SK-N-SH (cell line): ENCODE results near the gene SHISA2. TPM values are rescaled to one million over a fixed set of nuclear protein-coding genes. Genes with fewer than 3 reads are reported as not detected.

Experiments
- CTCF ChIA-PET: fragments of 300-600, 350-600 bp; formaldehyde crosslinking; extraction: SDS; loops from one replicate; lab custom pipeline; 2021; lab: Yijun Ruan, JAX
- POLR2A ChIA-PET: fragments of 350-600 bp; sonication (Branson Sonifier 250); formaldehyde crosslinking; extraction: SDS; loops from one replicate; lab custom pipeline; 2020; ENCODE audit warnings: antibody characterized with exemption, inconsistent platforms; lab: Yijun Ruan, JAX
- DNase-seq: peaks from one replicate; pipeline ENCODE4 v3.0.0; 2012
- H2AFZ ChIP-seq: fragments of 200-600 bp; sonication (generic); 2 replicates; pipeline ENCODE4 v1.8.1; 2016; ENCODE audit warnings: antibody characterized with exemption, mild to moderate bottlenecking, low read depth
- H3F3A ChIP-seq: fragments of 200-600 bp; sonication (generic); replicated peaks from 2 replicates; pipeline ENCODE3; 2016; ENCODE audit warnings: antibody characterized with exemption, mild to moderate bottlenecking; ENCODE audit not compliant: insufficient read depth
- H3K27ac ChIP-seq, 2 experiments: fragments of 200-500 bp in 1 of 2; fragments of 200-600 bp in 1 of 2; sonication (Bioruptor generic) in 1 of 2; sonication (generic), shearing (Covaris generic) in 1 of 2; 2 replicates each; pipeline versions ENCODE4 v1.5.1 to v1.6.1; 2014 to 2016; ENCODE audit warnings: low read depth in 2 of 2, inconsistent platforms in 1 of 2, low read length in 1 of 2, mild to moderate bottlenecking in 1 of 2, mixed read lengths in 1 of 2
- H3K27me3 ChIP-seq: fragments of 200-600 bp; sonication (generic), shearing (Covaris generic); 2 replicates; pipeline ENCODE4 v1.6.1; 2016; ENCODE audit warnings: mixed run types; ENCODE audit not compliant: insufficient read depth
- H3K36me3 ChIP-seq, 2 experiments: fragments of 200-500 bp in 1 of 2; fragments of 200-600 bp in 1 of 2; sonication (Bioruptor generic) in 1 of 2; sonication (generic) in 1 of 2; replicated peaks in 1 of 2; 2 replicates each; pipeline versions ENCODE3 to v1.5.1; 2014 to 2016; ENCODE audit warnings: low read length in 1 of 2, mild to moderate bottlenecking in 1 of 2; ENCODE audit not compliant: insufficient read depth in 2 of 2, control insufficient read depth in 1 of 2
- H3K4me1 ChIP-seq, 2 experiments: fragments of 200-500 bp in 1 of 2; fragments of 200-600 bp in 1 of 2; sonication (Bioruptor generic) in 1 of 2; sonication (generic), shearing (Covaris generic) in 1 of 2; 2 replicates each; pipeline versions ENCODE4 v1.5.1 to v1.6.1; 2014 to 2016; ENCODE audit warnings: low read depth in 1 of 2, low read length in 1 of 2, mixed run types in 1 of 2; ENCODE audit not compliant: insufficient read depth in 2 of 2, control insufficient read depth in 1 of 2
- H3K4me2 ChIP-seq: fragments of 200-600 bp; sonication (generic), shearing (Covaris generic); 2 replicates; pipeline ENCODE4 v1.6.1; 2017; ENCODE audit warnings: mixed run types
- H3K4me3 ChIP-seq, 2 experiments: fragments of 200-500 bp in 1 of 2; fragments of 200-600 bp in 1 of 2; sonication (Bioruptor generic) in 1 of 2; sonication (generic), shearing (Covaris generic) in 1 of 2; 2 replicates each; pipeline versions ENCODE4 v1.5.1 to v1.8.1; 2014 to 2016; ENCODE audit warnings: low read depth in 2 of 2, inconsistent platforms in 1 of 2, low read length in 1 of 2, mild to moderate bottlenecking in 1 of 2, mixed read lengths in 1 of 2, moderate library complexity in 1 of 2
- H3K79me2 ChIP-seq: fragments of 200-600 bp; sonication (generic); 2 replicates; pipeline ENCODE4 v1.8.1; 2017; ENCODE audit warnings: mild to moderate bottlenecking; ENCODE audit not compliant: insufficient read depth
- H3K9ac ChIP-seq: fragments of 200-600 bp; sonication (generic); 2 replicates; pipeline ENCODE4 v1.6.1; 2017; ENCODE audit warnings: mixed run types
- H3K9me2 ChIP-seq: fragments of 200-600 bp; sonication (generic); 2 replicates; pipeline ENCODE4 v1.6.1; 2017; ENCODE audit warnings: mixed run types
- H3K9me3 ChIP-seq: fragments of 200-600 bp; sonication (generic); 2 replicates; pipeline ENCODE4 v1.6.1; 2017; ENCODE audit warnings: mixed run types, mild to moderate bottlenecking, moderate library complexity
- H4K20me1 ChIP-seq: fragments of 200-600 bp; sonication (generic); 2 replicates; pipeline ENCODE4 v1.6.1; 2017; ENCODE audit warnings: mild to moderate bottlenecking, mixed run types; ENCODE audit not compliant: insufficient read depth
- CTCF ChIP-seq: fragments of 200-600 bp; sonication (generic); IDR thresholded peaks from 2 replicates; pipeline ENCODE4 v1.6.1; 2017; ENCODE audit warnings: antibody characterized with exemption, mild to moderate bottlenecking, moderate library complexity
- FOXJ3 ChIP-seq: sonication (generic); formaldehyde crosslinking; IDR thresholded peaks from 2 replicates; pipeline ENCODE4 v1.5.1; 2020; ENCODE audit warnings: mild to moderate bottlenecking, missing genetic modification reagents
- FOXM1 ChIP-seq: IDR thresholded peaks from 2 replicates; pipeline ENCODE4 v1.4.0; 2012; ENCODE audit warnings: low read depth, mild to moderate bottlenecking
- GABPA ChIP-seq: IDR thresholded peaks from 2 replicates; pipeline ENCODE4 v1.4.0; 2012; ENCODE audit warnings: low read depth, mild to moderate bottlenecking
- IRF3 ChIP-seq: fragments of 150-350 bp; IDR thresholded peaks from 2 replicates; pipeline ENCODE4 v1.6.1; 2016; ENCODE audit warnings: mild to moderate bottlenecking, low read depth, low read length
- NFIC ChIP-seq: IDR thresholded peaks from 2 replicates; pipeline ENCODE4 v1.4.0; 2012; ENCODE audit warnings: borderline replicate concordance
- NRF1 ChIP-seq: IDR thresholded peaks from 2 replicates; pipeline ENCODE4 v1.6.1; 2012; ENCODE audit warnings: low read depth, mild to moderate bottlenecking, low read length
- PBX3 ChIP-seq: IDR thresholded peaks from 2 replicates; pipeline ENCODE4; 2012
- POLR2AphosphoS5 ChIP-seq: IDR thresholded peaks from 2 replicates; pipeline ENCODE4 v1.6.1; 2012; ENCODE audit warnings: low read depth, low read length
- RCOR1 ChIP-seq: fragments of 150-350 bp; IDR thresholded peaks from 2 replicates; pipeline ENCODE4 v1.6.1; 2017; ENCODE audit warnings: antibody characterized with exemption, low read length
- RFX5 ChIP-seq: IDR thresholded peaks from 2 replicates; pipeline ENCODE4 v1.6.1; 2012; ENCODE audit warnings: mild to moderate bottlenecking, improper control_type of control experiment, low read length
- SIN3A ChIP-seq: IDR thresholded peaks from 2 replicates; pipeline ENCODE4 v1.6.1; 2012; ENCODE audit warnings: low read depth, mild to moderate bottlenecking, low read length, moderate library complexity, borderline replicate concordance
- SMC3 ChIP-seq: IDR thresholded peaks from 2 replicates; pipeline ENCODE4 v1.6.1; 2012; ENCODE audit warnings: low read depth, low read length, improper control_type of control experiment
- TEAD4 ChIP-seq: IDR thresholded peaks from 2 replicates; pipeline ENCODE4 v1.4.0; 2012; ENCODE audit warnings: mild to moderate bottlenecking, borderline replicate concordance; ENCODE audit not compliant: insufficient read depth
- USF2 ChIP-seq: fragments of 150-350 bp; IDR thresholded peaks from 2 replicates; pipeline ENCODE4 v1.6.1; 2017; ENCODE audit warnings: antibody characterized with exemption, low read length, low read depth, borderline replicate concordance
- YY1 ChIP-seq: IDR thresholded peaks from 2 replicates; pipeline ENCODE4 v1.4.0; 2012; ENCODE audit warnings: low read depth, mild to moderate bottlenecking
- ZBTB33 ChIP-seq: IDR thresholded peaks from 2 replicates; pipeline ENCODE4 v1.4.0; 2012; ENCODE audit warnings: low read depth, borderline replicate concordance
- WGBS: methylation state at CpG from one replicate; pipeline ENCODE4 v1.1.6; 2017; ENCODE audit warnings: low lambda C conversion rate; 5-methylcytosine and 5-hydroxymethylcytosine counted together
- polyA plus RNA-seq, 3 experiments: library from polyadenylated mRNA; depleted of rRNA; stranded (reverse); fragments of >200 nt; gene quantifications; 2 replicates each; pipeline ENCODE4 v1.2.3, GENCODE V29; 2012

The SHISA2 gene
- polyA plus RNA-seq, 1 of the 3 experiments (the other 2 are of a cell fraction): not detected

- Histone ChIP-seq H3K27me3 (peaks cover 34% of the 10 kb centered on the region), H4K20me1 (no peaks in the 10 kb centered on the region), H3K9me2 (no peaks in the 10 kb centered on the region), H3F3A (no peaks in the 10 kb centered on the region), H3K4me1 (no peaks in the 10 kb centered on the region; a peak in 1 of 4 replicates), H3K79me2 (no peaks in the 10 kb centered on the region), H3K9ac (no peak overlapping the region), H3K36me3 (no peaks in the 10 kb centered on the region), H3K27ac (no peak overlapping the region), H3K9me3 (no peaks in the 10 kb centered on the region), H2AFZ (no peak overlapping the region), H3K4me2 (no peak overlapping the region), H3K4me3 (no peak overlapping the region)
- POLR2A ChIA-PET: no interaction called here
- CTCF ChIA-PET: no interaction called here
- 48% methylated on average over 6 of the region's 16 CpGs for WGBS
- TF ChIP-seq PBX3 (no peak), RCOR1 (no peak), IRF3 (no peak), FOXM1 (no peak), NRF1 (no peak), FOXJ3 (CRISPR knock-in tag) (no peak), SIN3A (no peak), ZBTB33 (no peak), GABPA (no peak), CTCF (no peak), YY1 (no peak), USF2 (no peak), NFIC (no peak), TEAD4 (no peak), POLR2AphosphoS5 (no peak), RFX5 (no peak), SMC3 (no peak)
- no peak for DNase-seq
These were observed 5.2 kb downstream of the SHISA2 start for GRCh38 chr13:26046639-26047038.
